ENCODE measurements around the gene TPPP2.

- TF ChIP-seq CTCF (conservative IDR thresholded peaks at IDR 0.05), result no peak
- TF ChIP-seq EZH2 (IDR thresholded peaks at IDR 0.05; ENCODE audit: low read depth), result no peak
Measured at GRCh38 chr14:20980906-20981305, 49.1 kb upstream of the TPPP2 start.
